ENCODE measurements around the gene DCDC1. TPM values are rescaled to one million over a fixed set of nuclear protein-coding genes. Genes with fewer than 3 reads are reported as not detected.
A peak's percentile ranks its signal among the peaks of the same experiment; 100 is the strongest.

Gene DCDC1
- total RNA-seq, 1 donor from 2014 or later, result 2.6 TPM

DNA sequence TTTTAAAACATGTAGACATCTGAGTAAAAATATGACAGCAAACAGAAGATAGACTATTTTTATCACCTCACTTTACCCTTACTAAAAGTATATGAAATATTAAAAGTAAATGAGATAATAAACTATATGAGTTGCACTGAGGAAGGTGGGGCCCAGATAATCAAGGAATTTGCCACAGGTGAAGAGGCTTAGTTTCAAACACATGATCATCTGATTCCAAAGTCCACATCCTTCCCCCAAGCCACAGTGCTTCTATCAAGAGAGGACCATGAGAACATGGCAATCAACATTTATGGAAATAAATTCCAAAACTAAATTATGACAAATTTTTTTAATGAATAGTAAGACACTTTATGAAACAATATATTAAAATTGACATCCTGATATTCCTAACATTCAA is 384.0 kb downstream of the DCDC1 start:
- Mint-ChIP-seq H3K27ac (ENCODE audit: unreplicated experiment) (no peak overlapping the region), H3K4me1 (peaks cover 13% of the 10 kb centered on the region), H3K9me3 (no peaks in the 10 kb centered on the region), H3K36me3 (ENCODE audit: low read depth) (no peaks in the 10 kb centered on the region), H3K4me3 (no peak overlapping the region), H3K27me3 (ENCODE audit: low read depth) (no peaks in the 10 kb centered on the region)
- TF ChIP-seq, protein P1, sequence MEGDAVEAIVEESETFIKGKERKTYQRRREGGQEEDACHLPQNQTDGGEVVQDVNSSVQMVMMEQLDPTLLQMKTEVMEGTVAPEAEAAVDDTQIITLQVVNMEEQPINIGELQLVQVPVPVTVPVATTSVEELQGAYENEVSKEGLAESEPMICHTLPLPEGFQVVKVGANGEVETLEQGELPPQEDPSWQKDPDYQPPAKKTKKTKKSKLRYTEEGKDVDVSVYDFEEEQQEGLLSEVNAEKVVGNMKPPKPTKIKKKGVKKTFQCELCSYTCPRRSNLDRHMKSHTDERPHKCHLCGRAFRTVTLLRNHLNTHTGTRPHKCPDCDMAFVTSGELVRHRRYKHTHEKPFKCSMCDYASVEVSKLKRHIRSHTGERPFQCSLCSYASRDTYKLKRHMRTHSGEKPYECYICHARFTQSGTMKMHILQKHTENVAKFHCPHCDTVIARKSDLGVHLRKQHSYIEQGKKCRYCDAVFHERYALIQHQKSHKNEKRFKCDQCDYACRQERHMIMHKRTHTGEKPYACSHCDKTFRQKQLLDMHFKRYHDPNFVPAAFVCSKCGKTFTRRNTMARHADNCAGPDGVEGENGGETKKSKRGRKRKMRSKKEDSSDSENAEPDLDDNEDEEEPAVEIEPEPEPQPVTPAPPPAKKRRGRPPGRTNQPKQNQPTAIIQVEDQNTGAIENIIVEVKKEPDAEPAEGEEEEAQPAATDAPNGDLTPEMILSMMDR (conservative IDR thresholded peaks at IDR 0.05), result no peak
- DNase-seq (ENCODE audit: low read depth, low spot score), result no peak

GRCh38 chr11:30984827-30985226 is 384.7 kb downstream of the DCDC1 start:
- Mint-ChIP-seq H3K4me3 (no peak overlapping the region), H3K27me3 (ENCODE audit: low read depth) (no peaks in the 10 kb centered on the region), H3K4me1 (peaks cover 13% of the 10 kb centered on the region), H3K36me3 (ENCODE audit: low read depth) (no peaks in the 10 kb centered on the region), H3K27ac (ENCODE audit: unreplicated experiment) (no peak overlapping the region), H3K9me3 (no peaks in the 10 kb centered on the region)
- TF ChIP-seq, protein P1 (conservative IDR thresholded peaks at IDR 0.05), result no peak
- no peak for DNase-seq (ENCODE audit: low read depth, low spot score)

DNA sequence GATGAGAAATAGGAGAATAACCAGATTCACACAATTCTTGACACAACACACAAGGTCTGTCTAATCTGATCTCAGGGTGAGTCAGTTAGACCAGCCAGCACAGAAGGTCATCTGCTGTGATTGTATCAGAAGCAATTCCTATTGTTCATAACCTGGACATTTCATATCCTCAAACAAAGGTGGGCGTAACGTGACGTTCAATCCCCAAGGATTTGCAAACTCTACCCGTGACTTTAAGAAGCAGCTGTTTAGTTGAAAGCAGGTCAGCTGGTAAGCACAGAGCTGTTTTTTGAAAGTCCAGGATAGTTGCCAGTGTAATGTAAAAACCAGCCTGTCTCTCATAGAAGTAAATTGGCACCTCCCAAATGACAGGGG is 385.1 kb downstream of the DCDC1 start:
- no peaks in the 10 kb centered on the region for H3K27me3 Mint-ChIP-seq (ENCODE audit: low read depth)
- TF ChIP-seq, protein P1 (conservative IDR thresholded peaks at IDR 0.05), result no peak
- H3K9me3 Mint-ChIP-seq, result no peaks in the 10 kb centered on the region
- no peak overlapping the region for H3K27ac Mint-ChIP-seq (ENCODE audit: unreplicated experiment)
- H3K36me3 Mint-ChIP-seq (ENCODE audit: low read depth), result no peaks in the 10 kb centered on the region
- H3K4me1 Mint-ChIP-seq, result peaks cover 13% of the 10 kb centered on the region
- no peak for DNase-seq (ENCODE audit: low read depth, low spot score)
- H3K4me3 Mint-ChIP-seq, result no peak overlapping the region

DNA sequence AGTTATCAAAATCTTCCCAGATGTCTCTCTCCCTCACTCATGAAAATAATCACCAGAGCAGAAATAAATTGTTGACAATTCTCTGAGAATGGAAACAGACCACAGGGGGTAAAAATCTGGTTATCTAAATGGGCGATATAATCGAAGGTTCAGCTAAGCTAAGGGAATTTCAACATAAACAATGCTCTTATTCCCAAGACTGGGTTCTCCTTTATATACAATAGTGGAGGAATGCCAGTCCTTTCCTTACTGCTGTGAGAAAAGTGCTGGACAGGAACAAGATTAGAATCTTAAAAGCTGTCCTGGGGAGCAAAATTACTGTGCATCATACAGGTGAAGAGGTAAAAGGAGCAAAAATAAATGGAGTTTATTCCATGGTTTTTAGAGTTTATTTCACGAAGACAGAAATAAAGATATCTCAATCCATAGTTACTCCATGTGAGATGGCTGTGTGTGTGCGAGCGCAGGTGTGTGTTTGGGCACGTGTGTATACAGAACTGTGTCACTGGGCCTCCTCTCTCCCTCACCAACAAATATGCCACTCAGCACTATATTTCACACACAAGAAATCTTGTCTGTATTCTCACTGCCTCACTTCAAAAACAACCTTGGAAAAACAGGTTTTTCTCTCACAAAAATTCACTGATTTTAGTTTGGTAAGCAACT is 385.6 kb downstream of the DCDC1 start:
- Mint-ChIP-seq H3K27ac (ENCODE audit: unreplicated experiment) (peak overlapping the region; percentile 14), H3K36me3 (ENCODE audit: low read depth) (no peaks in the 10 kb centered on the region), H3K27me3 (ENCODE audit: low read depth) (no peaks in the 10 kb centered on the region), H3K9me3 (no peaks in the 10 kb centered on the region), H3K4me1 (peaks cover 13% of the 10 kb centered on the region), H3K4me3 (no peak overlapping the region)
- no peak for DNase-seq (ENCODE audit: low read depth, low spot score)
- TF ChIP-seq, protein P1 (conservative IDR thresholded peaks at IDR 0.05), result no peak

DNA sequence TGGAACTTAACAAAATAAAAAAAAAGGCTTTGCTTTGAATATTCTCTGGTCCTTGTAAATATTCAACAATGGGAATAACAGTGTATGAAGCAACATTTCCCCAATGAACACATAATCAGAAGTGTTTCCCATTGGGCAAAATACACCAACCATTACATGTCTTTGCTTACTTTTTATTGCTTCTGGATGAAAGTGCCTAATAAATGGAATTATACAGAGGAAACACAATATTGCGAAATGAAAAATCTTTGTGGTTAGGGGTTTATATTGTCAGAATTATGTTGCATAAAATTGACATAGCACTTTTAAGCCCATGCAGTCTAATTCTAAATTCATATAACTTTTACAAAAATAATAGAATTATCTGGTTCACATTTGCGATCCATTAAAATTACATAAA is 386.4 kb downstream of the DCDC1 start:
- H3K9me3 Mint-ChIP-seq, result no peaks in the 10 kb centered on the region
- peaks cover 13% of the 10 kb centered on the region for H3K4me1 Mint-ChIP-seq
- no peak overlapping the region for H3K4me3 Mint-ChIP-seq
- no peaks in the 10 kb centered on the region for H3K27me3 Mint-ChIP-seq (ENCODE audit: low read depth)
- TF ChIP-seq, protein P1 (conservative IDR thresholded peaks at IDR 0.05), result no peak
- DNase-seq (ENCODE audit: low read depth, low spot score), result no peak
- no peaks in the 10 kb centered on the region for H3K36me3 Mint-ChIP-seq (ENCODE audit: low read depth)
- no peak overlapping the region for H3K27ac Mint-ChIP-seq (ENCODE audit: unreplicated experiment)
